Measurements from ENCODE around the gene CENPX. TPM values are rescaled to one million over a fixed set of nuclear protein-coding genes. Genes with fewer than 3 reads are reported as not detected.

Gene CENPX
- total RNA-seq, 1 experiment from 2014 or later, result 187 TPM

DNA sequence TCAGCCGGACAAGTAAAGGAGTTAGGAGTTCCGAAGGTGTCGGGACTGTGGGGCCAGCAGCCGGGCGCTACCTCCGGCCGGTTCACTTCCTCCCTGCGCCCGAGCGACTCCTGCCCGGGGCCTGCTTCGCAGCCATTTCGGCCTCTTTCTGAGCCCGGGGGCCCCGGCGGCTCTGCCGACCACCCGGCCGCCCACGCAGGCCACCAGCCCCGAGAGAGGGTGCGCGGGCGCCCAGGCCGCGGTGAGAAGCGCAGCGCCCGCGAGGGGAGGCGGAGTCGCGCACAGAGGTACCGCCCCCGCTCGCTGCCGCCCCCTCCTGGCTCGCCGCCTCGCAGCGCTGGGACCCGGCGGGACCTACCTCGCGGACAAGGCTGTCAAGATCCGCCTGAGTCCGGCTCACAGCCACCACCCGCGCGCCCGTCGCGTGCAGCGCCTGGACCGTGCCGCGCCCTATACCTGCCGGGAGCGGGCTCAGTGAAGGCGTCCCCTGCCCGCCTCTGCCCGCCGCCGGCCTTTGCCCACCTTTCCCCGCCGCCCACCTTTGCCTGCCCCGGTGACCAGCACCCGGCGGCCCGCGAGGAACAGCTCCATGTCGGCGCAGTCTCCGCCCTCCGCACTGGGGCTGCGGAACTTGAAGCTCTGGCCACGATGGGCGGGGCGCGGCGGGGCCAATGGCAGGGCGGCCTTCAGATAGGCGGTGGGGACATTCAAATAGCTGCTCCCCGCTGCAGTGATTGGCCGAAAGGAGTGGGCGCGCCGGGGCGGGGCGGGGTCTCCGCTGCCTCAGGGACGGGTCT, 14.6 kb upstream of the CENPX start, which contains the start of gene DCXR:
Gene DCXR (minus strand): TSS at position 606 of the 797 bp plus-strand sequence. CDS start 15 bp downstream, at position 591.
- H3K4me3 ChIP-seq (ENCODE audit: low read depth in 2 of 2, low read length in 2 of 2), result peak within 1 kb of the TSS; percentile 58 to 79
- ChIA-PET CTCF (interaction anchor here (0.7 to 1.1 kb wide), 5 partner anchors 14 to 77 kb away, joined by 3 to 7 read pairs (median 5); partner anchors contain the start of genes CENPX and LRRC45), POLR2A (no interaction called here)
- DNase-seq (ENCODE audit: low read depth, low spot score) (peak; percentile 46), ATAC-seq (peak; percentile 96)
- no TSS peak for BruUV-seq (replicated peaks)
- no peaks in the 10 kb centered on the region for H3K9me3 ChIP-seq (ENCODE audit: control insufficient read depth, insufficient read depth, low read depth, low read length)
- H3K27ac ChIP-seq (ENCODE audit: low read length), result peak within 1 kb of the TSS; percentile 83
- H3K27me3 ChIP-seq (ENCODE audit: control insufficient read depth, insufficient read depth, low read length), result no peaks in the 10 kb centered on the region
- peaks cover under 1% of the 10 kb centered on the region; the same call in 1 of the 2 replicates for H3K36me3 ChIP-seq (ENCODE audit: control insufficient read depth, insufficient read depth, low read length)
- intact Hi-C loops (cut with micrococcal nuclease; ENCODE audit: unreplicated experiment), result no loop called here
- TF ChIP-seq CTCF (IDR thresholded peaks at IDR 0.05) (peak; percentile 99), TCF7L2 (IDR thresholded peaks at IDR 0.05; ENCODE audit: low read depth, low read length) (no peak), POLR2AphosphoS5 (IDR thresholded peaks at IDR 0.05; ENCODE audit: low read depth, low read length) (peak; percentile 93), SIN3A (IDR thresholded peaks at IDR 0.05; ENCODE audit: borderline replicate concordance, insufficient read depth, low read depth, low read length) (peak; percentile 97; the same call in 1 of the 2 replicates)
- TF ChIP-seq, protein P1, sequence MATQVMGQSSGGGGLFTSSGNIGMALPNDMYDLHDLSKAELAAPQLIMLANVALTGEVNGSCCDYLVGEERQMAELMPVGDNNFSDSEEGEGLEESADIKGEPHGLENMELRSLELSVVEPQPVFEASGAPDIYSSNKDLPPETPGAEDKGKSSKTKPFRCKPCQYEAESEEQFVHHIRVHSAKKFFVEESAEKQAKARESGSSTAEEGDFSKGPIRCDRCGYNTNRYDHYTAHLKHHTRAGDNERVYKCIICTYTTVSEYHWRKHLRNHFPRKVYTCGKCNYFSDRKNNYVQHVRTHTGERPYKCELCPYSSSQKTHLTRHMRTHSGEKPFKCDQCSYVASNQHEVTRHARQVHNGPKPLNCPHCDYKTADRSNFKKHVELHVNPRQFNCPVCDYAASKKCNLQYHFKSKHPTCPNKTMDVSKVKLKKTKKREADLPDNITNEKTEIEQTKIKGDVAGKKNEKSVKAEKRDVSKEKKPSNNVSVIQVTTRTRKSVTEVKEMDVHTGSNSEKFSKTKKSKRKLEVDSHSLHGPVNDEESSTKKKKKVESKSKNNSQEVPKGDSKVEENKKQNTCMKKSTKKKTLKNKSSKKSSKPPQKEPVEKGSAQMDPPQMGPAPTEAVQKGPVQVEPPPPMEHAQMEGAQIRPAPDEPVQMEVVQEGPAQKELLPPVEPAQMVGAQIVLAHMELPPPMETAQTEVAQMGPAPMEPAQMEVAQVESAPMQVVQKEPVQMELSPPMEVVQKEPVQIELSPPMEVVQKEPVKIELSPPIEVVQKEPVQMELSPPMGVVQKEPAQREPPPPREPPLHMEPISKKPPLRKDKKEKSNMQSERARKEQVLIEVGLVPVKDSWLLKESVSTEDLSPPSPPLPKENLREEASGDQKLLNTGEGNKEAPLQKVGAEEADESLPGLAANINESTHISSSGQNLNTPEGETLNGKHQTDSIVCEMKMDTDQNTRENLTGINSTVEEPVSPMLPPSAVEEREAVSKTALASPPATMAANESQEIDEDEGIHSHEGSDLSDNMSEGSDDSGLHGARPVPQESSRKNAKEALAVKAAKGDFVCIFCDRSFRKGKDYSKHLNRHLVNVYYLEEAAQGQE (IDR thresholded peaks at IDR 0.05; ENCODE audit: insufficient read depth in 1 of 2, low read depth in 2 of 2, low read length in 1 of 2), result peak in 1 of 2 experiments; percentile 61; a peak in 1 of 4 replicates
- in situ Hi-C loops (cut with HindIII; ENCODE audit: low pct_unique_long_range_greater_than_20kb, low sequenced_read_pairs), result no loop called here
- H3K4me1 ChIP-seq (ENCODE audit: control insufficient read depth, insufficient read depth, low read length), result peaks cover 16% of the 10 kb centered on the region

DNA sequence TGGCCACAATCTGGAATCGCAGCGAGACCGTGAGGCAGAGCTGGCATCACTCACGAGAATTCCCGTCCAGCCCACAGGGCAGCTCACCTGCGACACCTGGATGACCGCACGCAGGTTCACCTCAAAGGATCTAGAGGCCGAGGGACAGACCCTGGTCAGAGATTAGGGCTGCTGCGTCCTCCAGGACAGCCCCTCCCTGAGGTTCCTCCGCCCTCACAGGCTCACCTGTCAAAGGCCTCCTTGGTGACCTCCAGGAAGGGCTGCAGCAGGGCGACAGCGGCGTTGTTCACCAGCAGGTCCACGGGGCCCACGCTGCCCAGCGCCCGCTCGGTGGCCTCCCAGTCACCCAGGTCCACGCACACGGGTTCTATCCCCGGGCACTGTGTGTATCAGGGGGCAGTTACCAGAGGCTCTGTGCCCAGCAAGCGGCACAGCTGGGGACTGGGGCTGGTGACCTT, 14.0 kb upstream of the CENPX start:
- ChIA-PET POLR2A (interaction anchor here (0.5 kb wide), 1 partner anchor 18 kb away, joined by 3 read pairs; no protein-coding TSS in a partner anchor), CTCF (no interaction called here)
- Histone ChIP-seq H3K4me1 (ENCODE audit: control insufficient read depth, insufficient read depth, low read length) (peaks cover 19% of the 10 kb centered on the region), H3K27ac (ENCODE audit: low read length) (peak overlapping the region; percentile 83), H3K36me3 (ENCODE audit: control insufficient read depth, insufficient read depth, low read length) (peaks cover 2% of the 10 kb centered on the region; the same call in 1 of the 2 replicates), H3K9me3 (ENCODE audit: control insufficient read depth, insufficient read depth, low read depth, low read length) (no peaks in the 10 kb centered on the region), H3K27me3 (ENCODE audit: control insufficient read depth, insufficient read depth, low read length) (no peaks in the 10 kb centered on the region), H3K4me3 (ENCODE audit: low read depth in 2 of 2, low read length in 2 of 2) (peak overlapping the region; percentile 58 to 79)
- TF ChIP-seq SIN3A (IDR thresholded peaks at IDR 0.05; ENCODE audit: borderline replicate concordance, insufficient read depth, low read depth, low read length), result no peak
- TF ChIP-seq, protein P1 (IDR thresholded peaks at IDR 0.05; ENCODE audit: insufficient read depth in 1 of 2, low read depth in 2 of 2, low read length in 1 of 2), result no peak
- no peak for TF ChIP-seq TCF7L2 (IDR thresholded peaks at IDR 0.05; ENCODE audit: low read depth, low read length)
- no peak for TF ChIP-seq CTCF (IDR thresholded peaks at IDR 0.05)
- intact Hi-C loops (cut with micrococcal nuclease; ENCODE audit: unreplicated experiment) (no loop called here), in situ Hi-C loops (cut with HindIII; ENCODE audit: low pct_unique_long_range_greater_than_20kb, low sequenced_read_pairs) (no loop called here)
- ATAC-seq (no peak), DNase-seq (ENCODE audit: low read depth, low spot score) (no peak)
- BruUV-seq (replicated peaks), result no TSS peak
